H9 (cell line): ENCODE results near the gene OR52E1. TPM values are rescaled to one million over a fixed set of nuclear protein-coding genes. Genes with fewer than 3 reads are reported as not detected.

ENCODE experiments used
- DNase-seq: peaks from one replicate; pipeline ENCODE4 v3.0.0-alpha.2; 2017
- H2AFZ ChIP-seq: one replicate; pipeline ENCODE4 v1.6.1; 2013; ENCODE audit warnings: mild to moderate bottlenecking, low read length, control low read depth, moderate library complexity
- H2AK5ac ChIP-seq: 2 replicates; pipeline ENCODE4 v1.6.1; 2013; ENCODE audit warnings: low read length, control low read depth, mixed read lengths; ENCODE audit not compliant: insufficient read length
- H2BK120ac ChIP-seq: one replicate; pipeline ENCODE4 v1.6.1; 2013; ENCODE audit warnings: low read depth, mild to moderate bottlenecking, low read length, control low read depth, inconsistent platforms; ENCODE audit not compliant: poor library complexity, severe bottlenecking
- H2BK12ac ChIP-seq: 2 replicates; pipeline ENCODE4 v1.6.1; 2013; ENCODE audit warnings: low read length, control low read depth, mixed read lengths, low read depth; ENCODE audit not compliant: insufficient read length
- H2BK15ac ChIP-seq: 2 replicates; pipeline ENCODE4 v1.6.1; 2013; ENCODE audit warnings: low read depth, low read length, control low read depth
- H2BK20ac ChIP-seq: one replicate; pipeline ENCODE4 v1.6.1; 2013; ENCODE audit warnings: low read depth, mild to moderate bottlenecking, low read length, control low read depth, inconsistent platforms; ENCODE audit not compliant: poor library complexity, severe bottlenecking
- H2BK5ac ChIP-seq: 2 replicates; pipeline ENCODE4 v1.6.1; 2013; ENCODE audit warnings: low read length, control low read depth, mixed read lengths; ENCODE audit not compliant: insufficient read length
- H3K14ac ChIP-seq: 2 replicates; pipeline ENCODE4 v1.6.1; 2013; ENCODE audit warnings: low read length, control low read depth; ENCODE audit not compliant: insufficient read depth
- H3K18ac ChIP-seq: 2 replicates; pipeline ENCODE4 v1.6.1; 2013; ENCODE audit warnings: low read depth, mild to moderate bottlenecking, mixed read lengths, low read length, control low read depth; ENCODE audit not compliant: insufficient read length
- H3K23ac ChIP-seq: 2 replicates; pipeline ENCODE4 v1.6.1; 2013; ENCODE audit warnings: low read length, control low read depth, mixed read lengths, low read depth; ENCODE audit not compliant: insufficient read length
- H3K23me2 ChIP-seq: 2 replicates; pipeline ENCODE4 v1.6.1; 2013; ENCODE audit warnings: low read depth, mild to moderate bottlenecking, mixed read lengths, low read length, control low read depth; ENCODE audit not compliant: insufficient read length, poor library complexity, severe bottlenecking
- H3K27ac ChIP-seq: 2 replicates; pipeline ENCODE4 v1.5.1; 2013; ENCODE audit warnings: low read length, control low read depth, mixed read lengths, low read depth; ENCODE audit not compliant: insufficient read length
- H3K27me3 ChIP-seq: 2 replicates; pipeline ENCODE4 v1.6.1; 2013; ENCODE audit warnings: low read length, control low read depth, inconsistent platforms; ENCODE audit not compliant: insufficient read depth
- H3K4ac ChIP-seq: 2 replicates; pipeline ENCODE4 v1.6.1; 2013; ENCODE audit warnings: low read depth, mild to moderate bottlenecking, control low read depth, inconsistent platforms, low read length, moderate library complexity
- H3K4me1 ChIP-seq: 2 replicates; pipeline ENCODE4 v1.6.1; 2013; ENCODE audit warnings: low read length, control low read depth, inconsistent platforms; ENCODE audit not compliant: insufficient read depth
- H3K4me2 ChIP-seq: 2 replicates; pipeline ENCODE4 v1.6.1; 2013; ENCODE audit warnings: low read length, control low read depth, mixed read lengths; ENCODE audit not compliant: insufficient read length, insufficient read depth
- H3K56ac ChIP-seq: 2 replicates; pipeline ENCODE4 v1.6.1; 2013; ENCODE audit warnings: low read depth, mild to moderate bottlenecking, mixed read lengths, low read length, control low read depth; ENCODE audit not compliant: insufficient read length
- H3K79me1 ChIP-seq: 2 replicates; pipeline ENCODE4 v1.6.1; 2013; ENCODE audit warnings: low read depth, mild to moderate bottlenecking, moderate library complexity, low read length, control low read depth, inconsistent platforms; ENCODE audit not compliant: insufficient read depth, poor library complexity, severe bottlenecking
- H3K79me2 ChIP-seq: 2 replicates; pipeline ENCODE4 v1.6.1; 2013; ENCODE audit warnings: low read length, control low read depth, inconsistent platforms; ENCODE audit not compliant: insufficient read depth
- H3K9ac ChIP-seq: 2 replicates; pipeline ENCODE4 v1.6.1; 2013; ENCODE audit warnings: low read length, control low read depth, mixed read lengths; ENCODE audit not compliant: insufficient read length; ENCODE audit errors: extremely low read depth
- H3K9me3 ChIP-seq: one replicate; pipeline ENCODE4 v1.6.1; 2013; ENCODE audit warnings: low read depth, low read length, inconsistent platforms; ENCODE audit not compliant: control insufficient read depth
- H3T11ph ChIP-seq: one replicate; pipeline ENCODE4 v1.6.1; 2013; ENCODE audit warnings: mild to moderate bottlenecking, low read length, control low read depth, inconsistent platforms
- H4K20me1 ChIP-seq: one replicate; pipeline ENCODE4 v1.6.1; 2013; ENCODE audit not compliant: control insufficient read depth, insufficient read length, insufficient read depth
- H4K5ac ChIP-seq: 2 replicates; pipeline ENCODE4 v1.6.1; 2013; ENCODE audit warnings: low read depth, mild to moderate bottlenecking, mixed read lengths, low read length, control low read depth; ENCODE audit not compliant: insufficient read length
- H4K8ac ChIP-seq: replicated peaks from 2 replicates; pipeline ENCODE4 v1.6.1; 2013; ENCODE audit warnings: low read length, control low read depth, mixed read lengths, low read depth; ENCODE audit not compliant: insufficient read length
- H4K91ac ChIP-seq: 2 replicates; pipeline ENCODE4 v1.6.1; 2013; ENCODE audit warnings: low read depth, mild to moderate bottlenecking, moderate library complexity, mixed read lengths, low read length, control low read depth; ENCODE audit not compliant: insufficient read length
- H3K27ac Mint-ChIP-seq, 3 experiments: 2 replicates in 2 of 3; 3 replicates in 1 of 3; pipeline ENCODE4 v1.8.0; 2020 to 2021; ENCODE audit warnings: mixed read lengths in 3 of 3, mild to moderate bottlenecking in 1 of 3, moderate library complexity in 1 of 3
- H3K27me3 Mint-ChIP-seq: 2 replicates; pipeline ENCODE4 v1.8.0; 2021; ENCODE audit warnings: low read depth, mild to moderate bottlenecking, moderate library complexity, mixed read lengths
- H3K36me3 Mint-ChIP-seq, 3 experiments: 2 replicates in 2 of 3; 3 replicates in 1 of 3; pipeline ENCODE4 v1.8.0; 2020 to 2021; ENCODE audit warnings: low read depth in 3 of 3, mixed read lengths in 3 of 3; ENCODE audit not compliant: insufficient read depth in 1 of 3
- H3K4me1 Mint-ChIP-seq, 2 experiments: 2 replicates each; pipeline ENCODE4 v1.8.0; 2020; ENCODE audit warnings: mixed read lengths in 2 of 2
- H3K4me3 Mint-ChIP-seq, 2 experiments: 2 replicates in 1 of 2; 3 replicates in 1 of 2; pipeline ENCODE4 v1.8.0; 2020 to 2021; ENCODE audit warnings: mild to moderate bottlenecking in 2 of 2, mixed read lengths in 2 of 2, moderate library complexity in 1 of 2
- H3K9me3 Mint-ChIP-seq, 2 experiments: 2 replicates in 1 of 2; 3 replicates in 1 of 2; pipeline ENCODE4 v1.8.0; 2020; ENCODE audit warnings: mild to moderate bottlenecking in 2 of 2, mixed read lengths in 2 of 2, moderate library complexity in 1 of 2
- CTCF ChIP-seq: fragments of 200-600 bp; sonication (generic); conservative IDR thresholded peaks from 3 replicates; pipeline ENCODE4 v1.8.0; 2021; ENCODE audit warnings: antibody characterized with exemption, mild to moderate bottlenecking
- WGBS: extraction: QIAGEN DNeasy Blood & Tissue Kit; methylation state at CpG from one replicate; pipeline ENCODE4 v1.1.7; 2013; ENCODE audit warnings: missing lambda C conversion rate, low lambda C conversion rate, mixed read lengths; ENCODE audit not compliant: insufficient read length; ENCODE audit errors: extremely low coverage; 5-methylcytosine and 5-hydroxymethylcytosine counted together
- total RNA-seq: library from RNA; stranded (reverse); gene quantifications from 2 replicates; pipeline ENCODE4 v1.2.1, GENCODE V29; 2021

The OR52E1 gene
- total RNA-seq, 1 experiment from 2014 or later, result not detected

- Histone ChIP-seq H3K4ac (no peak overlapping the region), H3K79me2 (no peaks in the 10 kb centered on the region), H3K56ac (no peak overlapping the region), H3K4me1 (peaks cover 3% of the 10 kb centered on the region; the same call in 1 of the 2 replicates), H2AK5ac (no peak overlapping the region), H2BK15ac (no peak overlapping the region), H3K14ac (no peak overlapping the region), H2BK120ac (no peak overlapping the region), H3K23me2 (no peaks in the 10 kb centered on the region), H4K5ac (no peak overlapping the region), H3K27ac (no peak overlapping the region), H4K20me1 (no peaks in the 10 kb centered on the region), H4K91ac (no peak overlapping the region), H3K4me2 (no peak overlapping the region), H2BK20ac (no peak overlapping the region), H3K18ac (no peak overlapping the region), H3T11ph (no peak overlapping the region), H3K27me3 (no peaks in the 10 kb centered on the region), H3K9ac (no peak overlapping the region), H2AFZ (no peak overlapping the region), H2BK12ac (no peak overlapping the region), H2BK5ac (no peak overlapping the region), H3K23ac (no peak overlapping the region), H4K8ac (no peak overlapping the region), H3K79me1 (no peaks in the 10 kb centered on the region), H3K9me3 (no peaks in the 10 kb centered on the region)
- H3K4me1 Mint-ChIP-seq, result peaks cover 5 to 7% of the 10 kb centered on the region in 2 experiments
- H3K36me3 Mint-ChIP-seq, result no peaks in the 10 kb centered on the region
- no peaks in the 10 kb centered on the region for H3K27me3 Mint-ChIP-seq
- H3K27ac Mint-ChIP-seq, result no peak overlapping the region
- no peaks in the 10 kb centered on the region; a peak in 1 of 5 replicates for H3K9me3 Mint-ChIP-seq
- H3K4me3 Mint-ChIP-seq, result no peak overlapping the region
- TF ChIP-seq CTCF, result no peak
- DNase-seq, result no peak
- WGBS, result no CpG with 5 or more reads among the region's 2 CpGs
These were observed 26.0 kb upstream of the OR52E1 start for GRCh38 chr11:5043380-5043779.
